ENCODE results near the gene SLC6A7.

SLC6A7 gene

GRCh38 chr5:150254774-150255173 is 64.9 kb downstream of the SLC6A7 start:
- Histone ChIP-seq H3K4me3 (IDR thresholded peaks at IDR 0.05; ENCODE audit: insufficient read depth, low read depth, low read length) (no peak overlapping the region), H3K27me3 (ENCODE audit: insufficient read depth, low read depth) (no peaks in the 10 kb centered on the region), H3K4me2 (no peak overlapping the region), H3K27ac (no peak overlapping the region), H3K36me3 (ENCODE audit: insufficient read depth) (no peaks in the 10 kb centered on the region), H3K4me1 (ENCODE audit: low read depth, poor library complexity, severe bottlenecking) (no peaks in the 10 kb centered on the region), H3K9ac (no peak overlapping the region), H2AFZ (ENCODE audit: low read depth) (no peak overlapping the region), H4K20me1 (ENCODE audit: insufficient read depth) (no peaks in the 10 kb centered on the region), H3K79me2 (ENCODE audit: insufficient read depth, low read depth) (no peaks in the 10 kb centered on the region)
- TF ChIP-seq, protein P1, sequence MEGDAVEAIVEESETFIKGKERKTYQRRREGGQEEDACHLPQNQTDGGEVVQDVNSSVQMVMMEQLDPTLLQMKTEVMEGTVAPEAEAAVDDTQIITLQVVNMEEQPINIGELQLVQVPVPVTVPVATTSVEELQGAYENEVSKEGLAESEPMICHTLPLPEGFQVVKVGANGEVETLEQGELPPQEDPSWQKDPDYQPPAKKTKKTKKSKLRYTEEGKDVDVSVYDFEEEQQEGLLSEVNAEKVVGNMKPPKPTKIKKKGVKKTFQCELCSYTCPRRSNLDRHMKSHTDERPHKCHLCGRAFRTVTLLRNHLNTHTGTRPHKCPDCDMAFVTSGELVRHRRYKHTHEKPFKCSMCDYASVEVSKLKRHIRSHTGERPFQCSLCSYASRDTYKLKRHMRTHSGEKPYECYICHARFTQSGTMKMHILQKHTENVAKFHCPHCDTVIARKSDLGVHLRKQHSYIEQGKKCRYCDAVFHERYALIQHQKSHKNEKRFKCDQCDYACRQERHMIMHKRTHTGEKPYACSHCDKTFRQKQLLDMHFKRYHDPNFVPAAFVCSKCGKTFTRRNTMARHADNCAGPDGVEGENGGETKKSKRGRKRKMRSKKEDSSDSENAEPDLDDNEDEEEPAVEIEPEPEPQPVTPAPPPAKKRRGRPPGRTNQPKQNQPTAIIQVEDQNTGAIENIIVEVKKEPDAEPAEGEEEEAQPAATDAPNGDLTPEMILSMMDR (conservative IDR thresholded peaks at IDR 0.05; ENCODE audit: low read depth, low read length): no peak

DNA sequence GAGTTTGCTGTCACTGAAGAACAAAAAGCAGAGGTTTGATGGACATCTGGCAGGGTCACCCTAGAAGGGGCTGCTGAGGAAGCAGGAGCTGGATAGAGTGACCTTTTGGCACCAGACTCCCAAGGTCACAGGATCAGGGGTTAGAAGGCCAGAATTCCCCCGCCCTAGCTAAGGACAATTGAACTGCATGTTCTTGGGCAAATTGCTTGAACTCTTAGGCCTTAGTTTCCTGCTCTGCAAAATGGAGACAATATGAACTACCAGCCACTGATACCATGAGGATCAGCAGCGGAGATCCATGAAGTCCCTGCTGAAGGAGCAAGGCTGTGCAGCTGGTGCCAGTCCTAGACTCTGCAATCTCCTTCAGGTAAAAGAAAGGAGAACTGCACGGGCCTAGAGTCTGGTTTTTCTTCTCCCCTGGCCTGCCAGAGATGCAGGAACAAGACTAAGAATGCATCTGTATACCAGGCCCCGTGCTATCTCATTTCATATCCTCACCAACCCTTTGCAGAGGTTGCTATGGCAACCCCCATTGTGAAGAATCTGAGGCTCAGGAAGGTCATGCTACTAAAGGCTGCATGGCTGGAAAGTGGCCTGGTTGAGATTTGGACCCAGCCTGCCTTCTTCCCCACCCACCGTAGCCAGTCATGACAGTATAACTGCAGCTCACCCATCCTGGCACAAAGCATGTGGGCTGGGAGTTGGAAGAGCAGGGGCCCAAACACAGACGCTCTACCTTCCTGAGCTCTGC is 66.0 kb downstream of the SLC6A7 start:
- H3K27ac ChIP-seq: no peak overlapping the region
- H2AFZ ChIP-seq (ENCODE audit: low read depth): no peak overlapping the region
- H4K20me1 ChIP-seq (ENCODE audit: insufficient read depth): no peaks in the 10 kb centered on the region
- H3K4me1 ChIP-seq (ENCODE audit: low read depth, poor library complexity, severe bottlenecking): no peaks in the 10 kb centered on the region
- H3K36me3 ChIP-seq (ENCODE audit: insufficient read depth): no peaks in the 10 kb centered on the region
- no peaks in the 10 kb centered on the region for H3K79me2 ChIP-seq (ENCODE audit: insufficient read depth, low read depth)
- H3K4me3 ChIP-seq (IDR thresholded peaks at IDR 0.05; ENCODE audit: insufficient read depth, low read depth, low read length): no peak overlapping the region
- no peak overlapping the region for H3K9ac ChIP-seq
- TF ChIP-seq, protein P1 (conservative IDR thresholded peaks at IDR 0.05; ENCODE audit: low read depth, low read length): no peak
- H3K4me2 ChIP-seq: no peak overlapping the region
- no peaks in the 10 kb centered on the region for H3K27me3 ChIP-seq (ENCODE audit: insufficient read depth, low read depth)

GRCh38 chr5:150256410-150257064 is 66.7 kb downstream of the SLC6A7 start:
- H3K9ac ChIP-seq: no peak overlapping the region
- TF ChIP-seq, protein P1 (conservative IDR thresholded peaks at IDR 0.05; ENCODE audit: low read depth, low read length): no peak
- no peaks in the 10 kb centered on the region for H4K20me1 ChIP-seq (ENCODE audit: insufficient read depth)
- H3K4me2 ChIP-seq: no peak overlapping the region
- no peak overlapping the region for H3K27ac ChIP-seq
- no peaks in the 10 kb centered on the region for H3K36me3 ChIP-seq (ENCODE audit: insufficient read depth)
- no peak overlapping the region for H3K4me3 ChIP-seq (IDR thresholded peaks at IDR 0.05; ENCODE audit: insufficient read depth, low read depth, low read length)
- no peaks in the 10 kb centered on the region for H3K27me3 ChIP-seq (ENCODE audit: insufficient read depth, low read depth)
- H3K4me1 ChIP-seq (ENCODE audit: low read depth, poor library complexity, severe bottlenecking): no peaks in the 10 kb centered on the region
- no peaks in the 10 kb centered on the region for H3K79me2 ChIP-seq (ENCODE audit: insufficient read depth, low read depth)
- no peak overlapping the region for H2AFZ ChIP-seq (ENCODE audit: low read depth)

- H3K4me3 ChIP-seq (IDR thresholded peaks at IDR 0.05; ENCODE audit: insufficient read depth, low read depth, low read length): no peak overlapping the region
- H3K36me3 ChIP-seq (ENCODE audit: insufficient read depth): no peaks in the 10 kb centered on the region
- H2AFZ ChIP-seq (ENCODE audit: low read depth): no peak overlapping the region
- no peaks in the 10 kb centered on the region for H3K4me1 ChIP-seq (ENCODE audit: low read depth, poor library complexity, severe bottlenecking)
- no peak overlapping the region for H3K9ac ChIP-seq
- no peak overlapping the region for H3K4me2 ChIP-seq
- H3K27ac ChIP-seq: no peak overlapping the region
- H3K79me2 ChIP-seq (ENCODE audit: insufficient read depth, low read depth): no peaks in the 10 kb centered on the region
- H3K27me3 ChIP-seq (ENCODE audit: insufficient read depth, low read depth): no peaks in the 10 kb centered on the region
- H4K20me1 ChIP-seq (ENCODE audit: insufficient read depth): no peaks in the 10 kb centered on the region
- TF ChIP-seq, protein P1 (conservative IDR thresholded peaks at IDR 0.05; ENCODE audit: low read depth, low read length): no peak
These were observed 67.6 kb downstream of the SLC6A7 start for GRCh38 chr5:150257424-150257823.
